ENCODE data around the gene AP3D1. TPM values are rescaled to one million over a fixed set of nuclear protein-coding genes. Genes with fewer than 3 reads are reported as not detected.
"Not testable (repeated sequence)": the region's sequence is repeated elsewhere in the genome, so short reads cannot be mapped to it uniquely, and the experiment has no call there.

Gene AP3D1
- total RNA-seq, 1 experiment from 2014 or later, result 114 TPM

- DNase-seq (ENCODE audit: low read depth, low spot score), result no peak
- in situ Hi-C loops (cut with HindIII; ENCODE audit: low pct_unique_long_range_greater_than_20kb, low sequenced_read_pairs), result no loop called here
These were observed 15.6 kb downstream of the AP3D1 start for GRCh38 chr19:2135474-2136402.

GRCh38 chr19:2132731-2133490, 18.5 kb downstream of the AP3D1 start:
- in situ Hi-C loops (cut with HindIII; ENCODE audit: low pct_unique_long_range_greater_than_20kb, low sequenced_read_pairs), result no loop called here
- no peak for DNase-seq (ENCODE audit: low read depth, low spot score)

- DNase-seq (ENCODE audit: low read depth, low spot score), result no peak
- in situ Hi-C loops (cut with HindIII; ENCODE audit: low pct_unique_long_range_greater_than_20kb, low sequenced_read_pairs), result no loop called here
These were observed 19.2 kb downstream of the AP3D1 start for GRCh38 chr19:2132191-2132590.

GRCh38 chr19:2131012-2131975, 20.1 kb downstream of the AP3D1 start:
- DNase-seq (ENCODE audit: low read depth, low spot score); in situ Hi-C loops (cut with HindIII; ENCODE audit: low pct_unique_long_range_greater_than_20kb, low sequenced_read_pairs): not testable (repeated sequence)

GRCh38 chr19:2129892-2130770, 21.2 kb downstream of the AP3D1 start:
- in situ Hi-C loops (cut with HindIII; ENCODE audit: low pct_unique_long_range_greater_than_20kb, low sequenced_read_pairs), result no loop called here

GRCh38 chr19:2129486-2129885, 21.9 kb downstream of the AP3D1 start:
- DNase-seq (ENCODE audit: low read depth, low spot score), result no peak
- in situ Hi-C loops (cut with HindIII; ENCODE audit: low pct_unique_long_range_greater_than_20kb, low sequenced_read_pairs), result no loop called here

More at GRCh38 chr19:2129892-2130770, 21.2 kb downstream of the AP3D1 start:
- no peak for DNase-seq (ENCODE audit: low read depth, low spot score)

- in situ Hi-C loops (cut with HindIII; ENCODE audit: low pct_unique_long_range_greater_than_20kb, low sequenced_read_pairs), result no loop called here
- DNase-seq (ENCODE audit: low read depth, low spot score), result no peak
These were observed 22.3 kb downstream of the AP3D1 start for GRCh38 chr19:2129022-2129421.

- in situ Hi-C loops (cut with HindIII; ENCODE audit: low pct_unique_long_range_greater_than_20kb, low sequenced_read_pairs); DNase-seq (ENCODE audit: low read depth, low spot score): not testable (repeated sequence)
These were observed 23.1 kb downstream of the AP3D1 start for GRCh38 chr19:2128252-2128651.

- no peak for DNase-seq (ENCODE audit: low read depth, low spot score)
- in situ Hi-C loops (cut with HindIII; ENCODE audit: low pct_unique_long_range_greater_than_20kb, low sequenced_read_pairs), result no loop called here
These were observed 23.6 kb downstream of the AP3D1 start for GRCh38 chr19:2127758-2128157.

GRCh38 chr19:2126879-2127518, 24.4 kb downstream of the AP3D1 start:
- no peak for DNase-seq (ENCODE audit: low read depth, low spot score)
- in situ Hi-C loops (cut with HindIII; ENCODE audit: low pct_unique_long_range_greater_than_20kb, low sequenced_read_pairs), result no loop called here

- DNase-seq (ENCODE audit: low read depth, low spot score), result no peak
- in situ Hi-C loops (cut with HindIII; ENCODE audit: low pct_unique_long_range_greater_than_20kb, low sequenced_read_pairs), result no loop called here
These were observed 27.5 kb downstream of the AP3D1 start for GRCh38 chr19:2123682-2124387.

GRCh38 chr19:2122982-2123381, 28.4 kb downstream of the AP3D1 start:
- in situ Hi-C loops (cut with HindIII; ENCODE audit: low pct_unique_long_range_greater_than_20kb, low sequenced_read_pairs), result no loop called here

GRCh38 chr19:2122251-2122650, 29.1 kb downstream of the AP3D1 start:
- no peak for DNase-seq (ENCODE audit: low read depth, low spot score)
- in situ Hi-C loops (cut with HindIII; ENCODE audit: low pct_unique_long_range_greater_than_20kb, low sequenced_read_pairs), result no loop called here

More at GRCh38 chr19:2122982-2123381, 28.4 kb downstream of the AP3D1 start:
- no peak for DNase-seq (ENCODE audit: low read depth, low spot score)

- no peak for DNase-seq (ENCODE audit: low read depth, low spot score)
- in situ Hi-C loops (cut with HindIII; ENCODE audit: low pct_unique_long_range_greater_than_20kb, low sequenced_read_pairs), result no loop called here
These were observed 29.8 kb downstream of the AP3D1 start for GRCh38 chr19:2121416-2122051.

GRCh38 chr19:2120821-2121220, 30.5 kb downstream of the AP3D1 start:
- DNase-seq (ENCODE audit: low read depth, low spot score), result no peak
- in situ Hi-C loops (cut with HindIII; ENCODE audit: low pct_unique_long_range_greater_than_20kb, low sequenced_read_pairs), result no loop called here
